ENCODE data around the gene BSN. TPM values are rescaled to one million over a fixed set of nuclear protein-coding genes. Genes with fewer than 3 reads are reported as not detected.

The BSN gene
- total and polyA plus RNA-seq, 2 donors (not counting 1 experiment from before 2014, with no cell fraction given), result 0.03 to 0.20 TPM

DNA sequence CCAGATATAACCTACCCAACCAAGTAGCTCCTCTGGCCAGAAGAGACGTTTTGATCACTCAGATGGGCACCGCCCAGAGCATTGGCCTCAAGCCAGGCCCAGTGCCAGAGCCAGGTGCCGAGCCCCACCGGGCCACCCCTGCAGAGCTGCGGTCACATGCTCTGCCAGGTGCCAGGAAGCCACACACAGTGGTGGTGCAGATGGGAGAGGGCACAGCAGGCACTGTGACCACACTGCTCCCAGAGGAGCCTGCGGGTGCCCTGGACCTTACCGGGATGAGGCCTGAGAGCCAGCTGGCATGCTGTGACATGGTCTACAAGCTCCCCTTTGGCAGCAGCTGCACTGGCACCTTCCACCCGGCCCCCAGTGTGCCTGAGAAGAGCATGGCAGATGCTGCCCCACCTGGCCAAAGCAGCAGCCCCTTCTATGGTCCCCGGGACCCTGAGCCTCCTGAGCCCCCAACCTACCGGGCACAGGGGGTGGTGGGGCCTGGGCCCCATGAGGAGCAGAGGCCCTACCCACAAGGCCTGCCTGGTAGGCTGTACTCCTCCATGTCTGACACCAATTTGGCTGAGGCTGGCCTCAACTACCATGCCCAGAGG is 100.8 kb downstream of the BSN start:
- H3K27me3 Mint-ChIP-seq, result peaks cover 5% of the 10 kb centered on the region
- no peak overlapping the region for H3K27ac ChIP-seq (ENCODE audit: low read length in 2 of 2)
- no peak overlapping the region for H3K4me3 ChIP-seq (ENCODE audit: control extremely low read depth in 1 of 5, extremely low read depth in 1 of 5, insufficient read depth in 1 of 5, low read depth in 2 of 5, low read length in 4 of 5)
- H3K4me3 Mint-ChIP-seq, result no peak overlapping the region
- intact Hi-C loops (cut with micrococcal nuclease), result no loop called here
- no peaks in the 10 kb centered on the region for H4K20me1 ChIP-seq (ENCODE audit: control insufficient read depth, insufficient read depth, low read length, poor library complexity, severe bottlenecking)
- H3K9me3 Mint-ChIP-seq (ENCODE audit: insufficient read depth), result no peaks in the 10 kb centered on the region
- peak overlapping the region; percentile 46 for H3K27ac Mint-ChIP-seq
- ChIA-PET CTCF (no interaction called here), POLR2A (no interaction called here)
- H3K4me1 ChIP-seq (ENCODE audit: control insufficient read depth in 2 of 2, insufficient read depth in 2 of 2, low read length in 2 of 2), result peaks cover 0 to 11% of the 10 kb centered on the region in 2 donors
- H3K4me2 ChIP-seq (replicated peaks; ENCODE audit: low read depth, low read length, poor library complexity, severe bottlenecking), result no peak overlapping the region
- H3K27me3 ChIP-seq (replicated peaks in 1 of 4; ENCODE audit: control extremely low read depth in 1 of 4, control insufficient read depth in 3 of 4, insufficient read depth in 4 of 4, low read length in 3 of 4), result peaks cover 0 to 5% (median 0%) of the 10 kb centered on the region in 4 experiments
- H2AFZ ChIP-seq (ENCODE audit: insufficient read depth, low read depth, low read length, poor library complexity, severe bottlenecking), result no peak overlapping the region
- no peaks in the 10 kb centered on the region for H3K79me2 ChIP-seq (ENCODE audit: control insufficient read depth, insufficient read depth, low read length)
- peak; percentile 27 for DNase-seq
- no peaks in the 10 kb centered on the region for H3K36me3 ChIP-seq (replicated peaks in 1 of 2; ENCODE audit: control extremely low read depth in 1 of 2, control insufficient read depth in 1 of 2, extremely low read depth in 1 of 2, insufficient read depth in 2 of 2, low read length in 1 of 2)
- ATAC-seq (ENCODE audit: low read depth), result peak; percentile 21
- no peak overlapping the region for H3K9ac ChIP-seq (ENCODE audit: low read length)
- H3K9me3 ChIP-seq (ENCODE audit: control extremely low read depth in 1 of 3, control insufficient read depth in 2 of 3, insufficient read depth in 1 of 3, low read length in 2 of 3), result peaks cover 0 to 5% (median 0%) of the 10 kb centered on the region in 3 donors
- H3K4me1 Mint-ChIP-seq, result peaks cover 4% of the 10 kb centered on the region
- TF ChIP-seq EZH2 (IDR thresholded peaks at IDR 0.05; ENCODE audit: borderline replicate concordance, insufficient read depth, low read depth, low read length, poor library complexity, severe bottlenecking) (no peak), CTCF (IDR thresholded peaks at IDR 0.05) (no peak)
- 10% methylated on average over 10 of the region's 10 CpGs for WGBS (ENCODE audit: insufficient coverage)

DNA sequence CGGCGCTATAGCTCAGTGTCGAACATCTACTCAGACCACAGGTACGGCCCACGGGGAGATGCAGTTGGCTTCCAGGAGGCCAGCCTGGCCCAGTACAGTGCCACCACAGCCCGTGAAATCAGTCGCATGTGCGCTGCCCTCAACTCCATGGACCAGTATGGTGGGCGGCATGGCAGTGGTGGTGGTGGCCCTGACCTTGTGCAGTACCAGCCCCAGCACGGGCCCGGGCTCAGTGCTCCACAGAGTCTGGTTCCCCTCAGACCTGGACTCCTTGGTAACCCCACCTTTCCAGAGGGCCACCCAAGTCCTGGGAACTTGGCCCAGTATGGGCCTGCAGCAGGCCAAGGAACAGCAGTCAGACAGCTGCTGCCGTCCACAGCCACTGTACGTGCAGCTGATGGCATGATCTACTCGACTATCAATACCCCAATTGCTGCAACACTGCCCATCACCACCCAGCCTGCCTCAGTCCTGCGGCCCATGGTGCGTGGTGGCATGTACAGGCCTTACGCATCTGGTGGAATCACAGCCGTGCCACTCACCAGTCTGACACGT is 101.5 kb downstream of the BSN start:
- peaks cover 0 to 5% (median 0%) of the 10 kb centered on the region in 3 donors for H3K9me3 ChIP-seq (ENCODE audit: control extremely low read depth in 1 of 3, control insufficient read depth in 2 of 3, insufficient read depth in 1 of 3, low read length in 2 of 3)
- intact Hi-C loops (cut with micrococcal nuclease), result no loop called here
- ChIA-PET CTCF (no interaction called here), POLR2A (no interaction called here)
- no peaks in the 10 kb centered on the region for H3K79me2 ChIP-seq (ENCODE audit: control insufficient read depth, insufficient read depth, low read length)
- no peak for ATAC-seq (ENCODE audit: low read depth)
- TF ChIP-seq CTCF (IDR thresholded peaks at IDR 0.05), result no peak
- no peak for TF ChIP-seq EZH2 (IDR thresholded peaks at IDR 0.05; ENCODE audit: borderline replicate concordance, insufficient read depth, low read depth, low read length, poor library complexity, severe bottlenecking)
- H3K4me3 Mint-ChIP-seq, result no peak overlapping the region
- H4K20me1 ChIP-seq (ENCODE audit: control insufficient read depth, insufficient read depth, low read length, poor library complexity, severe bottlenecking), result no peaks in the 10 kb centered on the region
- DNase-seq, result no peak
- H3K4me1 ChIP-seq (ENCODE audit: control insufficient read depth in 2 of 2, insufficient read depth in 2 of 2, low read length in 2 of 2), result peaks cover 0 to 11% of the 10 kb centered on the region in 2 donors
- no peak overlapping the region for H3K27ac ChIP-seq (ENCODE audit: low read length in 2 of 2)
- no peaks in the 10 kb centered on the region for H3K36me3 ChIP-seq (replicated peaks in 1 of 2; ENCODE audit: control extremely low read depth in 1 of 2, control insufficient read depth in 1 of 2, extremely low read depth in 1 of 2, insufficient read depth in 2 of 2, low read length in 1 of 2)
- H3K4me2 ChIP-seq (replicated peaks; ENCODE audit: low read depth, low read length, poor library complexity, severe bottlenecking), result no peak overlapping the region
- H3K27me3 ChIP-seq (replicated peaks in 1 of 4; ENCODE audit: control extremely low read depth in 1 of 4, control insufficient read depth in 3 of 4, insufficient read depth in 4 of 4, low read length in 3 of 4), result peaks cover 0 to 5% (median 0%) of the 10 kb centered on the region in 4 experiments
- WGBS (ENCODE audit: insufficient coverage), result 96% methylated on average over 19 of the region's 19 CpGs
- no peak overlapping the region for H3K4me3 ChIP-seq (ENCODE audit: control extremely low read depth in 1 of 5, extremely low read depth in 1 of 5, insufficient read depth in 1 of 5, low read depth in 2 of 5, low read length in 4 of 5)
- no peaks in the 10 kb centered on the region for H3K9me3 Mint-ChIP-seq (ENCODE audit: insufficient read depth)
- H3K27ac Mint-ChIP-seq, result no peak overlapping the region
- peaks cover 5% of the 10 kb centered on the region for H3K27me3 Mint-ChIP-seq
- H3K4me1 Mint-ChIP-seq, result peaks cover 4% of the 10 kb centered on the region
- H2AFZ ChIP-seq (ENCODE audit: insufficient read depth, low read depth, low read length, poor library complexity, severe bottlenecking), result no peak overlapping the region
- no peak overlapping the region for H3K9ac ChIP-seq (ENCODE audit: low read length)
